ENCODE data around the gene PPAN.

PPAN gene

DNA sequence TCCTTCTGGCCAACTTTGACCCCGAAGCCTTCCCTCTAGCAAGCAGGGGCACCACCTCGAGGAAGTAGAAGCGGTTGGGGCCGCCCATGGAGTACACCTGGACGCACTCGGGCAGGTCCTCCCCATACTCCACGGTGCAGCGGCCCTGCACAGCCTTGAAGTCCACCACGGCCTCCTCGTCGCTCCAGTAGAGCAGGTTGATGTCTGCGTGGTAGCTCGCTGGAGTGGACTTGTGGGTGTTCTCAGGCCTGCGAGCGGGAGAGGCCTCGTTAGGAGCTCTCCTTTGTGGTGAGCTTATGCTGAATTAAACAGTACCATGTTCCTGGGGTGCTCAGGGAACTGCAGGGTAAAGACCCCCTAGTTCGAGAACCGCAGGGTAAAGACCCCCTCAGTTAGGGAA lies 35.8 kb downstream of the PPAN start:
- DNase-seq: no peak

- DNase-seq: no peak
These were observed 36.7 kb downstream of the PPAN start for GRCh38 chr19:10142701-10143375.

GRCh38 chr19:10143681-10144080 lies 37.5 kb downstream of the PPAN start:
- no peak for DNase-seq

- DNase-seq: no peak
These were observed 38.2 kb downstream of the PPAN start for GRCh38 chr19:10144361-10144760.

GRCh38 chr19:10145031-10145430 lies 38.9 kb downstream of the PPAN start:
- no peak for DNase-seq

GRCh38 chr19:10146142-10146541 lies 40.0 kb downstream of the PPAN start:
- no peak for DNase-seq

DNA sequence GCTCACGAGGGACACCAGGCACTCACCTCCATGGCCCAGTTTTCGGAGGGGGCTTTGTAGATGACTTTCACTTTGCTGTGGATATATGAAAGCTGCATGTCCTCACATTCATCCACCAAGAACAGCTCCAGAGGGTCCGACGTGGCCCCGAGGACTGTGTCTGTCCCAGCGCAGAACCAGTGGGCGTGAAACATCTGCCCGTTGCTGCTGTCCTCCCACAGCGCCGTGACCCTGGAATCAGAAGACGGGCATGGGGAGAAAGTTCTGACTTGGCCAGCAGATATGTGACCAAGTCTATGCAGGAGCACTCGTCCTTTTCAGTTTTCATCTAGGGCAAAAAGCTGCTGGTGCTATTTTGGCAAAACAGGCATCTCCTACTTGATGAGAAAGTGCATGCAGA lies 43.3 kb downstream of the PPAN start:
- no peak for DNase-seq

DNA sequence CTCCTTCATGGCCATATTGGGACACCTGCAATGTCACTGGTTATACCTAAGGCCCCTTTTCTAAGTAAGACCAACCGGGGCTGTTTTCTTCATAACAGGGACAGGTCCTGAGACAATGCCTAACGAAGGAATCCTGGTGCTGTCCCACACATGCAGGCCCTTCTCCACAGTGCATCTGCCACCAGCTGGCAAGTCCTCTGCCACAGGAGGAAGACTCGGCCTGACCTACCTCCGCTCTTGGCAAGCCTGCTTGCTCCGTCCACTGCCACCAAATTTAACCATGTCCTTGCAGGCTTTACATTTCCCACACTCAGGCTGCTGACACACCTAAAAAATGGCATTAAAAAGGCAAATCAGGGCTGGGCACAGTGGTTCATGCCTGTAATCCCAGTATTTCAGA lies 45.4 kb downstream of the PPAN start:
- DNase-seq: no peak

DNA sequence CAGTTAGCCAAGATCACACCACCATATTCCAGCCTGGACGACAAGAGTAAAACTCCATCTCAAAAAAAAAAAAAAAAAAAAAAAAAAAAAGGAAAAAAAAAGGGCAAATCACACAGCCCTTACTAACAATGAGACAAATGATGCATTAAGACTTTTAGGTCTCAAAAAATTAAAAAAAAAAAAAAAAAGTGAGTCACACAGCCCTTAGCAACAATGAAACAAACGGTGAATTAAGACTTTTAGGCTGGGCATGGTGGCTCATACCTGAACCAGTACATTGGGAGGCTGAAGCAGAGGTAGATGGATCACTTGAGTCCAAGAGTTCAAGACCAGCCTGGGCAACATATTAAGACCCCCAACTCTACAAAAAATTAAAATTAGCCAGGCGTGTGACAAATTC lies 45.9 kb downstream of the PPAN start:
- DNase-seq: no peak

DNA sequence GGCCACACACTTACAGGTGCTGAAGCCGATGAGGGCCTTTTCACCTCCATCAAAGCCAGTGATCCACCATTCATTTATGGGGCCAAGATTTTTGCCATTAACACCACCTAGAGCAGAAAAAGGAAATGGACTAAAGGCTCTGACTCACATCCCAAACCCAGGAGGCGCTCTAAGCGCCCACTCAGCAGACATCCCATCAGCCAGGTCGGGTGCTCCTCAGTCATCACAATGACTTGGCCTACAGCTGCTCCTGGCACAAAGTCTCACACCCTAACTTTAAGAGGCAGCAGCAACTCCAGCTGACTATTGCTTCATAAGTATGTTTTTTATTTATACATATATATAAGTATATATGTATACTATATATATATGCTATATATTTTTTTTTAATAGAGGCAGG lies 49.7 kb downstream of the PPAN start:
- DNase-seq: no peak

GRCh38 chr19:10158071-10158470 lies 51.9 kb downstream of the PPAN start:
- DNase-seq: no peak

DNA sequence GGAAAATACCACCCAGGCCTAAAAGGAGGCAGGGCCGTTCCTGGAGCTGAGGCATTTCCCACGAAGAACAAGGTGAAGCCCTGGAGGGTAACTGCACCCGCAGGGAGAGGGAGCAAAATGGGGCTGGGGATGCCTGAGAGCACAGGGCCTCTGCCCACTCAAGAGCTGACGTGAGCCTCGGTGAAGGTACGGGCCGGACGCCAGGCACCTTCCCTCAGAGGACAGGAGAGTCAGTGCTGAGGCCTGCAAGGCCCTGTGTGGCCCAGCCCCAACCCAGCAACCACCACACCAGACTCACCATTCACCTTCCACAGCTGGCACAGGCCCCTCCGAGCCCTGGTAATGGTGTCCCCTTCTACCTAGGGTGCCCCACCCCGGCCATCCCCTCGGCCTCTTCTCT lies 52.3 kb downstream of the PPAN start:
- DNase-seq: no peak

GRCh38 chr19:10159610-10160009 lies 53.4 kb downstream of the PPAN start:
- no peak for DNase-seq

All from OCI-M1 (cell line).